Stimulated activated CD8-positive, alpha-beta memory T cell treated with anti-CD3 and anti-CD28 coated beads, Interleukin-15, amount 100 ng/mL, for 48 hours (primary cell): ENCODE results near the gene SPTBN2.
"Not testable (repeated sequence)": the region's sequence is repeated elsewhere in the genome, so short reads cannot be mapped to it uniquely, and the experiment has no call there.

Source experiments
- DNase-seq, 2 donors: peaks; one replicate each; pipeline ENCODE4 v3.0.0-alpha.2; 2020; ENCODE audit warnings: low read depth in 2 of 2

SPTBN2 gene

DNA sequence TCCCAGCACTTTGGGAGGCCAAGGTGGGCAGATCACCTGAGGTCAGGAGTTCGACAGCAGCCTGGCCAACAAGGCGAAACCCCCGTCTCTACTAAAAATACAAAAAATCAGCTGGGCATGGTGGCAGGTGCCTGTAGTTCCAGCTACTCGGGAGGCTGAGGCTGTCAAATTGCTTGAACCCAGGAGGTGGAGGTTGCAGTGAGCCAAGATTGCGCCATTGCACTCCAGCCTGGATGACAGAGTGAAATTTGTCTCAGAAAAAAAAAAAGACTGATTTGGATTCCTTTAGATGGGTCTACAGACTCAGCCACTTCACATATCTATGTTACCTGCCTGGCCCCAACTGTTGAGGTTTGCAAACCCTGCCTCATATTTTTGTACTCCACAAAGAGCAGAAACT is 4.8 kb downstream of the SPTBN2 start:
- not testable (repeated sequence) for DNase-seq

DNA sequence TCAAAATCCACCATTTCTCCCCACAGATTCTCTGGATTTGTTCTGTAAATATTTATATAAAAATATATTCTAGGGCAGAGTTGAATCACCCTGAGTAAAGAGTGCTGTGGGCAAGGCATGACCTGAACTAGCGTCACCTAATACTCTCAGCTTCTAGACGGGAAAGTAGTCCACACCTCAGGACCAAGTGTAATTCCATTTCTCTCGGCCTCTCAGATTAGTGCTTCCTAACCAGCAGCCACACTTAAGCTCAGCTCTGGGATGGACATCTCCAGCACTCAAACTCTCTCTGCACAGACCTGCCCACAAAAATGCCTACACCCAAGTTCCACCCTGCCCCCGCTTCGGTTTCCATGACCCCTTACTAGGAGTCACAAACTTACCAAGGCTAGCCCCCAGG is 5.3 kb downstream of the SPTBN2 start:
- no peak for DNase-seq

DNA sequence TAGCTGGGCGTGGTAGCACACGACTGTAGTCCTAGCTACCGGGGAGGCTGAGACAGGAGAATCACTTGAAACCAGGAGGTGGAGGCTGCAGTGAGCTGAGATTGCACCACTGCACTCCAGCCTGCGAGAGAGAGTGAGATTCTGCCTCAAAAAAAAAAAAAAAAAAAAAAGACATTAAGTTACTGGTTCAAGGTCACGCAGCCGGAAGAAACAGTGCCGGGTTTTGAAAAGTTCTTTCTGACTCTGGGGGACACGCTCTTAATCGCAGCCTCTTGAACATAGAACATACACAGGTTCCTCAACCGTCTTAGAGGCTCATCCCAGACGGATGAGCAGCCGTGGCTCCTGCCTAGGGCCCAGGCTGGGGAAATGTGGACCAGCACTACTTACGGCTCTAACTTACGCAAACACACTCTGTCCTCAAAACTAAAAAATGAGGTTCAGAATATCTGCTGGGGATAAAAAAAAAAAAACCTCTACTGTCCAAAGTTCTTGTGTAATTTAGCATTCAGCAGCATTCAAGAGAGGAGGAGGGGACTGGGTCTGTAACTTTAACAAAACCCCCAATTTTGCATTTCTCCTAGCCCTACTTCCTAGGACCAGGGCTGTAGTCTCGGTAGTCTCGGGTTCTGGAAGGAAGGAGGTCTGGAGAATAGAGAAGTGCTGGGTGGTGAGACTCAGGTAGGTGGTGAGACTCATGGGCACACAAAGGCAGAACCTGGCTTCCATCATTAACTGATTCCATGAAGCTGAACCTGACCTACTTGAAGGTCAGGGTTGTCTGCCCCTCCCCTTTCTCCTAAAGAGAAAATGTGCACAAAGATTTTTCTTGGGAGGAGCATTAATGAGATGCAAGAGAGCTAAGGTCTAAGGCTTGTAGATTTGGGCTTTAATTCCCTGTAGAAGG is 6.0 kb downstream of the SPTBN2 start:
- DNase-seq = no peak

DNA sequence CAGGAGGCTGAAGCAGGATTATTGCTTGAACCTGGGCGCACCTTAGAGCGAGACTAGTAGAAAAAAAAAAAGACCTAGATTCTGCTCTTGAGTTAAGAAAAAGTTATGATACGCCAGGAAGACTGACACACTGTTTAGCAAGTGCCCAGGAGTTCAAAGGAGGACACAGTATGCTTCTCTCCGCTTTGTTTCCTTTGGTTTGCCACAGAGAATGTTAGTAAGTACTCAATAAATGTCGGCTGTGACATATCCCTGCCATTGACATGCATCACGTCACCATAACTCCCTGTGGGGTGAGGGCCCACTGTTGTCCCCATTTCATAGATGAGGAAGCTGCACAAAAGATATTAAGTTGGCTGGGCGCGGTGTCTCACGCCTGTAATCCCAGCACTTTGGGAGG is 7.1 kb downstream of the SPTBN2 start:
- DNase-seq = no peak

DNA sequence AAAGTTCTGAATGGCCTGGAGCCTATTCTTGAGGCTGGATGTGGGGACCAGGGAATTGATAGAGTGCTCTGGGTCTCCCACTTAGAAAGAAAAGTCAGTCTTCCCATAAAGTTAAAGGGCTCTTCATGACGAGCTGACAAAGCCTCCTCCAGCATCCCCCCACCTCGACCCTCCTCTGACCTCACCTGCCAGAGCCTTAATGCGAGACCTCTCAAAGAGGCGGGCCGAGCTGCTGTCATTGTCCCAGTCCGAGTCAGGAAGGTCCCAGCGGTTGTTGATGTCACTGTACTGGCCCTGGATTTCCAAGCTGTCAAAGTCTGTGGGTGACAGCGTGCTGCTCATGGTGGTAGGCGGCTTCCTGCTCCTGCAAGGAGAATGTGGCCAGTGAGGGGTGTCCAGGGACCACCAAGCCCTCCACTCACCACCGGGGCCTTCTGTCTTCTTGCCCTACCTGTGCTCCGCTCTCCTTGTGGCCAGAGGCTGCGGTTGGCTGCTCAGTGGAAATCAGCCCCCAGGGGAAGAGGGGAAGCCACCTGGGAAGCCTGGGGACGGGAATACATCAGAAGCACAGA is 8.0 kb downstream of the SPTBN2 start:
- DNase-seq = no peak

DNA sequence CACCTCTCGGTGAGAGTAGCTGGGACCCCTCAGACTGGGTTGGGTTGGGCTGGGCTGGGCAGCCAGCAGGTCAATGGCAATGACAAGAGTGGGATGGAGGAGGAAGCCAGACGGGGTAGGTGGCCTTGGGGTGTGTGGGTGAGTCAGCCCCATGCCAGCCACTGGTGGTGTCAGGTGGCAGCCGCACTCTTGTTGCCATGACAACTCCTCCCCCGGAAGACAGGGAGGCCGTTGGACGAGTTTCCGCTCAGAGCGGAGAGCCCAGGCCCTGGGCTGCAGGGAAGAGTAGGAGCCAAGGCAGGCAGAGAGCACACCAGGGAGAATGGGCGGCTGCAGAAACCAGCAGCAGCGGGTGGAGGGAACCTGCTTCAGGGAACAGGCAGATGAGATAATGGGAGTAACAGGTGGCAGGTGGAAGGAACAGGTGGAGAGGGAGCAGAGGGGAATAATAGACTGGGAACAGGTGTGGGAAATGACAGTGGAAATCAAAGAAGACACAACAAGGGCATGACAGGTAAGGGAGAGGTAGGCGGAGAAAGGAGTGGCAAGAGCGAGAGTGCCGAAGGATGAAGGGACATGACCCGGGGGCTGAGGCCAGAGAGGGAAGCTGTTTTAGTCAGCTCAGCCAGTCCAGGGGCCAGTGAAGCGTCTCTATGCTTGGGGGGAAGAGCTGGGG is 8.7 kb downstream of the SPTBN2 start:
- DNase-seq = peak; percentile 52 to 54

DNA sequence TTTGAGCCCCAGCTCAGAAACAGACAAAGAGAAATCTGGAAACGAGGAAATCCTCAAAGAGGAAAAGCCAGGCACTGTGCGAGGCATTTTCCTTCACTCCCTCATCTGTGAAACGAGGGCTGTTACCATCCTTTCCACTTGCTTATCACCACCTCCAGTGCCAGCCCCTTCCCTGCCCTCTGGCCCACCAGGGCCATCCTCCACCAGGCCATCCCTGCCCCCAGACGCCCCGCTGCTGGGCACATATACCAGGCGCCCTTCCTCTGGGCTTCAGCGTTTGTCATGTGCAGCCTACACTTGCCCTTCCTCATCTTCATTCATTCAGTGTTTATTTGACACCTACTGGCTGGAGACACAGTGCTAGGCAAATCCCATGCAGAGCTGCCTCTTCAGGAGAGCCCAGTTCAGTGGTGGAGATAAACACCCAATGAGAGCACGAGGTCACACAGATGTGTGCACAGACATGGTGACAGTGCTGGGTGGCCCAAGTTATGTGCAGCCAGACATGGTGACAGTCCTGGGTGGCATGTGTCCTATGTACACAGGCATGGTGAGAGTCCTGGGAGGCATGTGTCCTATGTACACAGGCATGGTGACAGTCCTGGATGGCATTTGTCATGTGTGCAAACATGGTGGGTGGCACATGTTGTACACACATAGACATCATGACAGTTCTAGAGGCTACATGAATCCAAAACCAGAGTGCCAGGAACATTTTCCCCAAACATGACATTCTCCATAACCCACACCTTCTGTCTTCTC is 9.7 kb downstream of the SPTBN2 start:
- DNase-seq = no peak

DNA sequence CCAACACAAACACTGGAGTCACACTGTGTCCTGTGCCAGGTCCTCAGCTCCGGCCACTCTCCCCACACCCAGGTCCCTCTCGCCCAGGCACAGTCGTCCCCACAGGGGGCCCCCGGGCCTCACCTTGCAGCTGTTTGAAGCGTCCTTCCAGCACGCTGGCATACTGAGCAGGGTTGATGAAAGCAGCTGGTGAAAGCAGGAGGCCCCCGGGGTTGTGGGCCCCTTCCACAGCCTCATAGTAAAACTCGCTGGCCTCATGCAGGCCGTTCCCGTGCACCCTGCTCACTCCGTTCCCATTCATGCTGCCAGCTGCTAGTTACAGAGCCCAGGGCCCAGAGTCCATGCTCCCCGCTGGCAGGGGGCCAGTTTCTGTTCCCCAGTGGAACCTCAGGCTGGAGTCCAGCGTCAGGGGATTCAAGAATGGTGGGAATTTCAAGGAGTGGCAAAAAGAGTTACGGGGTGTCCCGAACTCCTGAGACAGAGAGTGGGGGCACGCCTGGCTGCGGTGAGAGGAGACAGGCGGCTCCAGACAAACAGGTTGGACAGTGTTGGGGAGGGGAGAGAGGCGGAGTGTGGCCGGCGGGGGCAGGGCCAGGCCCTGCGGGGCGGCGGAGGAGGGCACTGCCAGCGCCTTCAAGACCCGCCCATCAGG is 10.6 kb downstream of the SPTBN2 start:
- no peak for DNase-seq

DNA sequence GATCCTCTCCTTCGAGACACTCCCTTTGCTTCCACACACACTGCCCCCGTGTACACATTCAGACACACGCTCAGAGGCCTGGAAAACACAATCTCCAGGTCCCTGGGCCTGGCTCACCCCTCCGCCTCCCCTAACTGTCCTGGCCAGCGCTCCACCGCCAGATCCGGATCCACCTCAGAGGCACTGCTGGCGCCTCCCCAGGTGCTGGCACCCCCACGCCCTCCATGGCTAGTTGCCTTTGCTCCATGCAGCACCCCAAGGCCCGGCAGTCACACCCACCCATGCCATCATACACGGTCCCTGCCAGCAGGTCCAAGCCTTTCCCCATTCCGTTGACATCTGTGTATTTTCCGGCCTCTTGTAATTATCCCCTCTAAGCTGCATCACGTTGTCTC is 11.1 kb downstream of the SPTBN2 start:
- no peak for DNase-seq

DNA sequence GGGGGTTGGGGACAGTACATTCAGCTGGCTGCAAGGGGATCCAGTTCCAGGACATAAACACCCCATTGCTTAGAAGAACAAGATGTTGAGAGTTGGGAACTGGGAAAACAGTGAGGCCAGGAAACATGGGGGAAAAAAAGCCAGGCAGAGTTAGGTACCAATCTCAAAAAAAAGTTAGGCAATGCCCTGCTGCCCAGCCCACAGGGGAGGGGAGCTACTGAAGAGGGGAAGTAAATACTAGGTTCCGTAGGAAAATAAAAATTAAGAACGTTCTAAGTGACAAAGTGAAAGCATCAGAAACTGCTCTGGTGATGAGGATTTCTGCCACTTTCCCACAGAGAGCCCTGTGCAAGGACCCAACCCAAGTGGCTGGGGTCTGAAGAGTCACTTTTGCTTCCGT is 12.0 kb downstream of the SPTBN2 start:
- no peak for DNase-seq

DNA sequence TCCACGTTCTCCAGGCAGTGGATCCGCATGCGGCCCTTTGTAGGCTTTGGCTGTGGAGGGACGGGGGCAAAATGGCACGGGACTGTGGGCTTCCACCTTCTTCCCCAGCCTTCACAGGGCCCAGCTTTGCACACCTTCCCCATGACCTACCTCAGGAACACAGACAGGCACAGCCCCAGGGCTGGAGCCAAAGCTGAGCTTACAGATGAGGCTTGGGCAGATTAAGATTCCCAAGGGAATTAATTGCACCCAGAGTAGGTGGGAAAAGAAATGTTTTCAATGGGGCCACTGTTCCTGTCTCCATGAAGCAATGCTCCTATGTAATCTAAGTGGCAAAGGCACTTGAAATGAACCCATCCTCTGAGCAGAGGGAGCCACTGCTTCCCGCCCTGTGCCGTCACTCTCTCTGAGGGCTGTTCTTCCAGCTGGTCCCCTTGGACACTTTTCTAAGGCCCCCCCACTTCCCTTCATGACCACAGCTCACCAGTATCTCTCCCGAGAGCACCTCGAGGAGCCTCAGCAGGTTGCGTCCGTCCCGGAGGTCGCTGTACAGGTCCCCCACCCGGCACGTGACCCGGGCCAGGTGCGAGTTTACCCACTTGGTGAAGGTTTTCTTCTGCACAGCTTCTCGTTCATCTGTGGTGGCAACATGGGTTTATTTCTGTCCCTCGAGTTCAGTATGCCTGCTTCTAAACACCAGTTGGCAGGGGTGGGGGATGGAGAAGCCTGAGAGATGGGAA is 13.5 kb downstream of the SPTBN2 start:
- DNase-seq = no peak

DNA sequence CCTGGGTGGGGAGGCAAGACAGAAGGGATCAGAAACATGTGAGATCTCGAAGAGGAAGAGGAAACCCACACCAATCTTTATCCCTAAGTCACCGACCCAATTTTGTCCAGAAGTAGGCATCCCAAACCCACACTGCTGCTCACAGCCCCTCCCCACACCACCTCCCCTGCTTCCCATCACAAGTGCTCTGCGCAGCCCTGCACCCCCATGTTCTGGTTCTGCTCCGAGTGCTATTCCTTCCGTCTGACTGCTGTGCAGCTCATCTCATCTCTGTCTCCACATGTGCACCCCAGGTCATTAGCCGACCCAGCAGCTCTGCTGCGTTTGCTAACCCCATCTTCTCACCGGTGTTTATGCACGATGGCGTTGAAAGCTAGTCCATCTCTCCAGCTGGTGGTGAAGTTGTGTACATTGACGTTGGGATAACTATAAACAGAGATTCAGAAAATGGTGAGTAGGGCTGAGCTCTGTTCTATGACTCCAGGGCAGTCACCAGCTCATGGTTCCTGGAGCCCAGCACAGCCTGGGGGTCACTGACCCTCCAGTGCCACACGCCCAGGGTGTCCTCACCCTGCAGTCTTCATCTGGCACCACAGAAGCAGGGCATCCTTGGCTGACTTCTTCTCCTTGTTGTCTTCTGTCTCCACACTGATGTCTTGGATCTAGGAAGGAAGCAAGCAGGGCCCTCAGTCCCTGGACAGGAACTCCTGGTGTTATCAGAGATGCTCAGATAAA is 15.1 kb downstream of the SPTBN2 start:
- DNase-seq = no peak

DNA sequence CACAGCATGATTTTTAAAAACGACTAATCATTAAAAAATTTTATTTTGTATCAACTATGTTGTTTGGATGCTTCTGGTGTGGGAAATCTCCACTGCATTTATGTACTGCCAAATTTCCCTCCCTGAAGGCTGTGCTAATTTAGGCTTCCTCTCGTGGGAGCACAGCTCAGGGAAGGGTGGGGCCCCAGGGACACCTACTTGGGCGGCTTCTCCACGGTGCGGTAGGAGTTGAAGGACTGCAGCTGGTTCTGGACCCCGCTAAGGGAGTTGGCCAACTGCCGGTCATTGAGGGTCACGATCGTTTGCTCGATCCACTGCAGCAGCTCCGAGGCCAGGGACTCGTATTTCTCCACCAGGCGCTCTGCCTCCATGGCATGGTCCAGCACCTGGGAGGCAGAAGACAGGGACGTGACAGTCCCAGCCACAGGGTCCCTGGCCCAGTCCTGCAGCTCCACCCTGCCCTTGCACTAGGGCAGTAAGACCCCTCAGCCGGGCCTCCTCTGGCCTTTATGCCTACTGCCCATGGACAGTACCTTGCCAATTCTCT is 18.6 kb downstream of the SPTBN2 start:
- no peak for DNase-seq

DNA sequence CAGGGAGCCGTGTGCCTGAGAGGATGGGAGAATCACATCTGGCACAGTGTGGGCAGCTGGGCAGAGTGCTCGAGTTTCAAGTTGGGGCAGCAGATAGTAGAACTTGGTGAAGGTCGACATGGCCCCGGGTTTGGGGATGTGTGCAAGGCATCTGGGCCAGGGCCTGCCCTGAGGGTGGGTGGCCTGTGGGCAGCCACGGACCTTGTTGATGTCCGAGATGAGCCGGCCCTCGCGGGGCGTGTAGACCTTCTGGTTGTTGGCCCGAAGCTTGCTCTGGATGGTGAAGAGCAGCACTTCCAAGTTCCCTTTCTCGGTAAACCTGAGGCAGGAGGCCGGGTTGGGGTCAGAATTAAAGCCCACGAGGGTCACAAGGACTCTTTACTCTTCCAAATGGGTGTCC is 20.3 kb downstream of the SPTBN2 start:
- no peak for DNase-seq

DNA sequence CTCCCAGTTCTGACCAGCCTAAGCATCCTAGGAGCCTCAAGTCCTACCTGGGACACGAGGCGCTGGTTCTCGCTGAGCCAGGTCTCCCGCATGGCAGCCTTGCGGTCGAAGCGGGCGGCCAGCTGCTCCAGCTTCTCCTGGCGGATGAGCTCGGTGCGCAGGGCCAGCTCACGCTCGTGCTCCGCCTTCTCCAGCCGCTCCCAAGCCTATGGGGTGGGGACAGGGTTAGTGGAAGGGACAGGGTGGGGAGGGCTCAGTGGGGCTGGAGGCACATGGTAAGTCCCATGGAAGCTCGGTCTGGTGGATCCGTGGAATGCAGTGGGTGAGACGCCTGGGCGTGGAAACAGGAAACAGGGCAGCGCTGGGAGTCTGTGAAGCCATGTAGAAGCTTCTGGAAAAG is 20.9 kb downstream of the SPTBN2 start:
- DNase-seq = no peak

DNA sequence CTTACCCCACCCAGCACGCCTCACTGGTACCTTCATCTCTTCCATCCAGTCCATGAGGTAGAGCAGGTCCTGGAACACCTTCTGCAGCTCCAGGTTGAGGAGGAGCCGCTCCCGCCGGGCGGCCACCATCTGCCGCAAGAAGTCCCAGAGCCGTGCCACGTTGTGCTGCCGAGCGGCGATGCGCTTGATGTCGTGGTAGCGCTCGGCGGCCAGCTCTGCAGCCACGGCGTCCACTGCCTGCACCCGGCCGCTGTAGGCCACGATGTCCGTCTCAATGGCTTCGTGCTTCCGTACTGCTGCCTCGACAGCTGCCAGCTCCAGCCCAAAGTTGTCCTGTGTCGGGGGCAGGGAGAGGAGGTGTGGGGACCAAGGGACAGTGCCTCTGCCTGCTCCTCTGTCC is 21.5 kb downstream of the SPTBN2 start:
- no peak for DNase-seq

DNA sequence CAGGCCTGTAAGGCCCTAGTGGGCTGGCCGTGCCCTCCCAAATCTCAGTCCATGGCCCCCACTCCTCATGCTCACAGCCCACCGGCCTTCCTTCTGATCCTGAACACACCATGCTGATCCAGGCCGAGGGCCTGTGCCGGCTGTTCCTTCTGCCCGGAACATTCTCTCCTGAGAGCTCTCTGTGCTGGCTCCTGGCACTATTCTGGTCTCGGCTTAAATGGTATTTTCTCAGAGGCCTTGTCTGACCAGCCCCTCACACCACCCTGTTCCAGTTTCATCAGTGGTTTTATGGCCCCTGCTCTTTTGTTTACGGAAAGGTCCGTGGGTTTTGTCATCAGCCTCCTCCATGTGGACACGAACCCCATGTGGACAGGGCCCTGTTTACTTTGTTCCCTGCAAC is 22.0 kb downstream of the SPTBN2 start:
- DNase-seq = no peak

DNA sequence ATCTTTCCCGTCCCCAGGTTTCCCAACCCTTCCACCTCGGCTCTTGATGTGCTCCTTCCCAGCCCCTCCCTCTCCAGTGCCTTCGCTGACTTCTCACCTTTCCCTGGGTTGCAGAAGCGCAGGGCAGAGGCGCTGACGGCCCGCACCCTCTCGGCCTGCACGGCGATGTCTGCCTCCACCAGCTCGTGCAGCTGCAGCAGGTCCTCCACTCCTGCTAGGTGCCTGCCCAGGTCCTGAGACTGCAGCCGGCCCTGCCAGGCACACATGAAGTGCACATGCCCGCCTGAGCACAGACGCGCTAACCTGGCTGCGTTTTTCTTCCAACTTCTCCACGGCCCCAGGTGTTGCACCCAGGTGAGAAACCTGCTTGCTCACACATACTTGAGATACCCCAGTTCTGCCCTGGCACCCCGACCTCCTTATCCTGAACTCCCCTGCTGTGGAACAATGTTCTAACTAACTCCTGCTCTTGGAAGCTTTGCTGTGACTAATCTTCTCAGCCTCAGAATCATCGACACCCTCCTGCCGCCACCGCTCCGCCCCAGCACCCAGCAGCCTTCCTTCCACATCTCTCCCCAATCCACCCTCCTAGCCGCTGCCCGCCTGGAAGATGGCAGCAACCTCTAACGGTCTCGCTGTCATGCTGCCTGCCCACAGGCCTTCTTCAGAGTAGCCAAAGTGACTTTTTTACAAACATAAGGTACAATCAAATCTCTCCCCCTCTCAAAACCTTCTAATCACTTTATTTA is 23.3 kb downstream of the SPTBN2 start:
- DNase-seq = no peak

DNA sequence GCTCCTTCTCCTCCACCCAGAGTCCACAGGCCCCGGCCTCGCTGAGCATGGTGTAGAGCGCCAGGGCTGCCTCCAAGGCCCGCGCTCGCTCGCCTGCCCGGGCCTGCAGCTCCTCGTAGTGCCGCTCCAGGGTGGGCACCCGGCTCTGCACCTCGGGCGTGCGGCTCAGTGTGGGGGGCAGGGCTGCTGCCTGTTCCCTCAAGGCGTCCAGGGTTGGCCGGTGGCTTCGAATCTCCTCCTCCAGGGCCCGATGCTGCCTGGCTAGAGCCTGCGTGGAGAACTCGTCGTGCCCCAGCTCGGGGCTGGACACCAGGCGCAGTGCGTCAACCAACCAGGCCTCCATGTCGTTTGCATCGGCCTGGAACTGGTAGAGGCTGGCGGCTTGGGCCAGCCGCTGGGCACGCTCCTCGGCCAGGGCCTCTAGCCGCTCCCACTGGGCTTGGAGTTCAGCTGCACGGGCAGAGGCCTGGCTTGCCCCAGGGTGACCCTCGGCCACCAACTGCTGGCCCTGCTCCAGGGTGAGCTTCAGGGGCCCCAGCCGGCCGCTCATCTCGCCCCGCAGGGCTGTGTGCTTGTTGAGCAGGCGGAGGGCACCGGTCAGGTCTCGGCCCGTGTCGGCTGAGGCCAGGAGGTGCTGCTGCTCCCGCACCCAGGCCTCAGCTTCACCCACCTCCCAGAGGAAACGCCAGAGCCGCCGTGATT is 24.2 kb downstream of the SPTBN2 start:
- no peak for DNase-seq
